HepG2 (cell line): ENCODE results near the gene PPP2R5D. TPM values are rescaled to one million over a fixed set of nuclear protein-coding genes. Genes with fewer than 3 reads are reported as not detected.

Source experiments
- ATF5 ChIP-seq: sonication (generic); formaldehyde crosslinking; IDR thresholded peaks from 2 replicates; pipeline ENCODE4 v1.4.0; 2020; ENCODE audit warnings: mild to moderate bottlenecking, low read depth, missing genetic modification reagents
- CENPX ChIP-seq: sonication (generic); formaldehyde crosslinking; IDR thresholded peaks from 2 replicates; pipeline ENCODE4 v1.9.0; 2021; ENCODE audit warnings: mild to moderate bottlenecking, missing genetic modification reagents, moderate library complexity
- KDM1A ChIP-seq: IDR thresholded peaks from 2 replicates; pipeline ENCODE4 v1.6.1; 2016; ENCODE audit warnings: missing compliant biosample characterization
- NCOR1 ChIP-seq: fragments of 200-600 bp; sonication (generic); IDR thresholded peaks from 2 replicates; pipeline ENCODE4 v1.7.0; 2017; ENCODE audit warnings: antibody characterized with exemption, low read length, borderline replicate concordance
- ONECUT2 ChIP-seq: sonication (generic); formaldehyde crosslinking; IDR thresholded peaks from 2 replicates; pipeline ENCODE4 v1.4.0; 2020; ENCODE audit warnings: missing genetic modification reagents
- PHF5A ChIP-seq: IDR thresholded peaks from one replicate; pipeline ENCODE4 v1.6.1; 2018; ENCODE audit warnings: low read depth, missing genetic modification reagents; ENCODE audit not compliant: unreplicated experiment
- RELA ChIP-seq: sonication (generic); formaldehyde crosslinking; IDR thresholded peaks from 2 replicates; pipeline ENCODE4 v1.4.0; 2020; ENCODE audit warnings: missing genetic modification reagents
- ZBTB20 ChIP-seq: sonication (generic); formaldehyde crosslinking; IDR thresholded peaks from 2 replicates; pipeline ENCODE4 v1.8.1; 2023; ENCODE audit warnings: missing genetic modification reagents, low read depth, mild to moderate bottlenecking, borderline replicate concordance
- ZFP37 ChIP-seq: sonication (generic); formaldehyde crosslinking; IDR thresholded peaks from 2 replicates; pipeline ENCODE4 v1.4.0; 2020; ENCODE audit warnings: missing genetic modification reagents, borderline replicate concordance
- ZFP90 ChIP-seq: sonication (generic); formaldehyde crosslinking; IDR thresholded peaks from 2 replicates; pipeline ENCODE4 v1.8.0; 2022; ENCODE audit warnings: missing genetic modification reagents, mild to moderate bottlenecking, inconsistent platforms, borderline replicate concordance
- ZFX ChIP-seq: sonication (generic); formaldehyde crosslinking; IDR thresholded peaks from 2 replicates; pipeline ENCODE4 v1.4.0; 2020; ENCODE audit warnings: mild to moderate bottlenecking, low read depth, missing genetic modification reagents, moderate library complexity
- ZNF253 ChIP-seq: sonication (generic); formaldehyde crosslinking; IDR thresholded peaks from 2 replicates; pipeline ENCODE4 v1.8.0; 2022; ENCODE audit warnings: mild to moderate bottlenecking, missing genetic modification reagents, borderline replicate concordance
- ZNF296 ChIP-seq: sonication (generic); formaldehyde crosslinking; conservative IDR thresholded peaks from 2 replicates; pipeline ENCODE4 v1.5.0; 2020; ENCODE audit warnings: mild to moderate bottlenecking, missing genetic modification reagents
- ZNF383 ChIP-seq: sonication (generic); formaldehyde crosslinking; IDR thresholded peaks from 2 replicates; pipeline ENCODE4 v1.4.0; 2020; ENCODE audit warnings: missing genetic modification reagents, mild to moderate bottlenecking, borderline replicate concordance
- ZNF451 ChIP-seq: sonication (generic); formaldehyde crosslinking; IDR thresholded peaks from 2 replicates; pipeline ENCODE4 v1.5.0; 2020; ENCODE audit warnings: mild to moderate bottlenecking, missing genetic modification reagents
- ZNF704 ChIP-seq: sonication (generic); formaldehyde crosslinking; IDR thresholded peaks from 2 replicates; pipeline ENCODE4 v1.8.1; 2023; ENCODE audit warnings: mild to moderate bottlenecking, inconsistent platforms, moderate library complexity, missing genetic modification reagents, borderline replicate concordance
- ZNF749 ChIP-seq: sonication (generic); formaldehyde crosslinking; IDR thresholded peaks from 2 replicates; pipeline ENCODE4 v1.8.0; 2022; ENCODE audit warnings: mild to moderate bottlenecking, missing genetic modification reagents, moderate library complexity, borderline replicate concordance
- ZNF891 ChIP-seq: sonication (generic); formaldehyde crosslinking; IDR thresholded peaks from 2 replicates; pipeline ENCODE4 v1.5.0; 2020; ENCODE audit warnings: mild to moderate bottlenecking, missing genetic modification reagents
- polyA plus RNA-seq, 8 experiments: library from polyadenylated mRNA; depleted of rRNA in 3 of 8; stranded (reverse) in 7 of 8; unstranded in 1 of 8; fragments of >200 nt; fragmentation: Illumina TruSeq in 4 of 8; extraction: Trizol in 4 of 8; gene quantifications; 2 replicates each; pipeline versions ENCODE4 v1.2.1 to v1.2.3, GENCODE V29; 2011 to 2016; ENCODE audit warnings: low read depth in 4 of 8, missing spikeins in 1 of 8, mixed read lengths in 1 of 8; ENCODE audit not compliant: insufficient read depth in 1 of 8
- total RNA-seq, 5 experiments: library from RNA; depleted of rRNA; stranded (reverse); fragments of >200 nt; fragmentation: Illumina TruSeq; extraction: Trizol; gene quantifications; 2 replicates each; pipeline ENCODE4 v1.2.3, GENCODE V29; 2016; ENCODE audit warnings: low read depth in 1 of 5
- TF ChIP-seq, protein P1 (sequence below), 2 experiments: IDR thresholded peaks; 2 replicates each; pipeline ENCODE4 v1.6.1; 2011 to 2012; ENCODE audit warnings: low read length in 2 of 2, borderline replicate concordance in 1 of 2, low read depth in 1 of 2, mild to moderate bottlenecking in 1 of 2, moderate library complexity in 1 of 2
- TF ChIP-seq, protein P2 (sequence below): sonication (generic); formaldehyde crosslinking; IDR thresholded peaks from 2 replicates; pipeline ENCODE4 v1.4.0; 2020; ENCODE audit warnings: missing genetic modification reagents

The PPP2R5D gene
- total and polyA plus RNA-seq, 2 of the 13 experiments (the other 11 are each of a cell fraction or from before 2014, with no cell fraction given) = 53.7 to 60.4 TPM

- TF ChIP-seq, protein P1, sequence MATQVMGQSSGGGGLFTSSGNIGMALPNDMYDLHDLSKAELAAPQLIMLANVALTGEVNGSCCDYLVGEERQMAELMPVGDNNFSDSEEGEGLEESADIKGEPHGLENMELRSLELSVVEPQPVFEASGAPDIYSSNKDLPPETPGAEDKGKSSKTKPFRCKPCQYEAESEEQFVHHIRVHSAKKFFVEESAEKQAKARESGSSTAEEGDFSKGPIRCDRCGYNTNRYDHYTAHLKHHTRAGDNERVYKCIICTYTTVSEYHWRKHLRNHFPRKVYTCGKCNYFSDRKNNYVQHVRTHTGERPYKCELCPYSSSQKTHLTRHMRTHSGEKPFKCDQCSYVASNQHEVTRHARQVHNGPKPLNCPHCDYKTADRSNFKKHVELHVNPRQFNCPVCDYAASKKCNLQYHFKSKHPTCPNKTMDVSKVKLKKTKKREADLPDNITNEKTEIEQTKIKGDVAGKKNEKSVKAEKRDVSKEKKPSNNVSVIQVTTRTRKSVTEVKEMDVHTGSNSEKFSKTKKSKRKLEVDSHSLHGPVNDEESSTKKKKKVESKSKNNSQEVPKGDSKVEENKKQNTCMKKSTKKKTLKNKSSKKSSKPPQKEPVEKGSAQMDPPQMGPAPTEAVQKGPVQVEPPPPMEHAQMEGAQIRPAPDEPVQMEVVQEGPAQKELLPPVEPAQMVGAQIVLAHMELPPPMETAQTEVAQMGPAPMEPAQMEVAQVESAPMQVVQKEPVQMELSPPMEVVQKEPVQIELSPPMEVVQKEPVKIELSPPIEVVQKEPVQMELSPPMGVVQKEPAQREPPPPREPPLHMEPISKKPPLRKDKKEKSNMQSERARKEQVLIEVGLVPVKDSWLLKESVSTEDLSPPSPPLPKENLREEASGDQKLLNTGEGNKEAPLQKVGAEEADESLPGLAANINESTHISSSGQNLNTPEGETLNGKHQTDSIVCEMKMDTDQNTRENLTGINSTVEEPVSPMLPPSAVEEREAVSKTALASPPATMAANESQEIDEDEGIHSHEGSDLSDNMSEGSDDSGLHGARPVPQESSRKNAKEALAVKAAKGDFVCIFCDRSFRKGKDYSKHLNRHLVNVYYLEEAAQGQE (IDR thresholded peaks at IDR 0.05; ENCODE audit: borderline replicate concordance in 1 of 2, low read depth in 1 of 2, low read length in 2 of 2) = peak in 1 of 2 experiments; percentile 73; a peak in 2 of 4 replicates
- TF ChIP-seq ZNF253 (no peak), ONECUT2 (CRISPR knock-in tag) (no peak), ZNF383 (peak; percentile 13; the same call in 1 of the 2 replicates), ZBTB20 (CRISPR knock-in tag) (no peak), ZNF749 (CRISPR knock-in tag) (no peak; the same call in 1 of the 2 replicates), ZFX (CRISPR knock-in tag) (peak; percentile 91), CENPX (CRISPR knock-in tag) (no peak), ZNF296 (CRISPR knock-in tag) (no peak), ZFP90 (peak; percentile 84; the same call in 1 of the 2 replicates), ZNF891 (CRISPR knock-in tag) (peak; percentile 46; the same call in 1 of the 2 replicates), ZNF704 (peak; percentile 82), PHF5A (CRISPR knock-in tag) (peak; percentile 72), NCOR1 (peak; percentile 24; the same call in 1 of the 2 replicates), ZNF451 (no peak), ATF5 (no peak), ZFP37 (CRISPR knock-in tag) (no peak), KDM1A (CRISPR knock-in tag) (no peak), RELA (CRISPR knock-in tag) (no peak; the same call in 1 of the 2 replicates)
- TF ChIP-seq, protein P2, sequence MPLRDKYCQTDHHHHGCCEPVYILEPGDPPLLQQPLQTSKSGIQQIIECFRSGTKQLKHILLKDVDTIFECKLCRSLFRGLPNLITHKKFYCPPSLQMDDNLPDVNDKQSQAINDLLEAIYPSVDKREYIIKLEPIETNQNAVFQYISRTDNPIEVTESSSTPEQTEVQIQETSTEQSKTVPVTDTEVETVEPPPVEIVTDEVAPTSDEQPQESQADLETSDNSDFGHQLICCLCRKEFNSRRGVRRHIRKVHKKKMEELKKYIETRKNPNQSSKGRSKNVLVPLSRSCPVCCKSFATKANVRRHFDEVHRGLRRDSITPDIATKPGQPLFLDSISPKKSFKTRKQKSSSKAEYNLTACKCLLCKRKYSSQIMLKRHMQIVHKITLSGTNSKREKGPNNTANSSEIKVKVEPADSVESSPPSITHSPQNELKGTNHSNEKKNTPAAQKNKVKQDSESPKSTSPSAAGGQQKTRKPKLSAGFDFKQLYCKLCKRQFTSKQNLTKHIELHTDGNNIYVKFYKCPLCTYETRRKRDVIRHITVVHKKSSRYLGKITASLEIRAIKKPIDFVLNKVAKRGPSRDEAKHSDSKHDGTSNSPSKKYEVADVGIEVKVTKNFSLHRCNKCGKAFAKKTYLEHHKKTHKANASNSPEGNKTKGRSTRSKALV (CRISPR knock-in tag) = peak; percentile 95
These were observed at the start of gene PPP2R5D (continued) for GRCh38 chr6:42984001-42984923.
